Stimulated activated CD8-positive, alpha-beta memory T cell treated with anti-CD3 and anti-CD28 coated beads, Interleukin-2, amount 100 ng/mL, for 1 hour (primary cell): ENCODE data around the gene TLCD1.
A peak's percentile ranks its signal among the peaks of the same experiment; 100 is the strongest.
"Not testable (repeated sequence)": the region's sequence is repeated elsewhere in the genome, so short reads cannot be mapped to it uniquely, and the experiment has no call there.

Experiments used
- DNase-seq, 2 donors: peaks; one replicate each; pipeline ENCODE4 v3.0.0-alpha.2; 2020; ENCODE audit warnings: low read depth in 2 of 2

Gene TLCD1

GRCh38 chr17:28729950-28730330, 3.9 kb upstream of the TLCD1 start:
- DNase-seq: no peak

GRCh38 chr17:28728364-28729200, 2.5 kb upstream of the TLCD1 start, which contains the start of gene NEK8:
Gene NEK8, plus strand, starts transcription at chr17:28728788. Its CDS starts 26 bp downstream, at chr17:28728814.
- peak; percentile 97 for DNase-seq

DNA sequence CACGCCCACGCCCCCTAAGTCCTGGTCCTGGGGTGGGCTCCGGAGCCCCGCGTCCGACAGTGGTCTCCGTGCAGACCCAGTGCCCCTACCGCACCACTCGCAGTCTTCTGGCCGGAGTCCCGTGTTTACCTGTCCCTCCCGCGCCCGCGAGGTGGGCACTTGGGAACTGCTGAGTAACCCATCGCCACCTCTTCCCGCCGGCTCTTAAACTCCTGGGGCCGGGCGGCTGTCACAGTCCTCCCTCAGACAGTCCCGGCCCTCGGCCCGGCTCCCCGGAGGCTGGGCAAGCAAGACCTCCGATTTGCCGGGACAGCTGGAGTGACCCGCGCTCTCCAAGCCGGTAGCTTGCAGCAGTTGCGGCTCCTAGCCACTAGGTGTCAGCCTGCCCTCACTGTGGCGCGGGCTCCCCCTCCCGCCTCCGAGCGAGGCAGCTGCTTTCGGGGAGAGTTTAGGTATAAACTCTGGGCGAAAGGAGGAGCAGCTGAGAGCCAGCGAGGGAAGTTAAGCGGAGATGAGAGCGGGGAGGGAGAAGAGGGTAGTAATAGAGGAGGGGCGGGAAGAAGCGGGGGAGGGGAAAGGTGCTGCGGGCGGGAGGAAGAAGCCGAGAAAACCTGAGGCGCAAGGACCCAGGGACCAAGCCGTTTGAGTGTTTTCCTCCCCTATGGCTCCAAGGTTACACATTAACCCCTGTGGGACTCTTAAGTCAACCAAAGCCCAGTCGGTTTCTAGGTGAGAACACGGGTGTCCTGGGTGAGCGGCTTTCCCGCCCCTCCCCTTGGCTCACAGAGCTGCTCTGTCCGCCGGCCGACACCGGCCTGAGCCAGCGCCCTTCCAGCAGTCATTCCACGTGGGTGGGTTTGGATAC, 826 bp upstream of the TLCD1 start:
- DNase-seq: peak; percentile 76 to 81

GRCh38 chr17:28725660-28726225, 290 bp downstream of the TLCD1 start:
- no peak for DNase-seq

DNA sequence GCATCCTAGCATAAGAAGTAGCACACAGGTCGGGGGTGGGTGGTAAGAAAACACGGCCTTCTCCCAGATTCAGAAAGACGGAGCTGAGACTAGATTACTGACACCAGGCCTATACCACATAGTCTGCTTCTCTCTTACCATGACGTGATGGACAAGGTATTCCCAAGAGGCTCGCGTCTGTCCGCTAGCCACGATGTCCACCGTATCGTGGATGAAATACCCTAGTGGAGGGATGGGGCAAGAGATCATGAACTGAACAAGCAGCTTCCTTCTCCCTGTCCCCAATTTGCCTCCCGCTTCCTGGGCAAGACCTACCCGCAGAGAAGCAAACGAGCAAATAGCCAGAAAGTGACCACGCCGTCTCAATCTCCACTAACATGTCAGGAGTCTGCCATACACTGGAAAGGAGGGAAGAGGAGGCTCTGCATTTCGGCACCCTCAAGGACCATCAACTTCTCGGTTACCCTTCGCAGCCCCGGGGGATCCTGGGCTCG, 820 bp downstream of the TLCD1 start:
- no peak for DNase-seq

- DNase-seq: no peak
Observed at GRCh38 chr17:28724500-28725165, 1.4 kb downstream of the TLCD1 start.

DNA sequence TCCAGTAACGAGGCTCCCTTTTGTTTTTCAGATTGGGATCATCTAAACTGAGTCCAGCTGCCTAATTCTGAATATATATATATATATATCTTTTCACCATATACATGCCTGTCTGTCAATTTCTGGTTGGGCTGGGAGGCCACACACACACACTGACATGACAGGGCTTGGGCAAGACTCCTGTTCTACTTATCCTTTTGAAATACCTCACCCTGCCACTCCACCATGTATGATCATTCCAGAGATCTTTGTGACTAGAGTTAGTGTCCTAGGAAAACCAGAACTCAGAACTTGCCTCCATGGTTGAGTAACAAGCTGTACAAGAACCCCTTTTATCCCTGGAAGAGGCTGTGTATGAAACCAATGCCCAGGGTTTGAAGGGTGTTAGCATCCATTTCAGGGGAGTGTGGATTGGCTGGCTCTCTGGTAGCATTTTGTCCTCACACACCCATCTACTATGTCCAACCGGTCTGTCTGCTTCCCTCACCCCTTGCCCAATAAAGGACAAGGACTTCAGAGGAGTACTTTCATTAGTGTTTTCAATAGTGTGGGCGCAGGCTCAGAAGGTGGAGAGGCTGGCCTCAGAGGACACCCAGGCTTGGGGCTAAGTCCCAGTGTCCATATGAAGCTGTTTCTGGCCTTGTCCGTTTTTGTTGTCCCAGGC, 2.1 kb downstream of the TLCD1 start:
- DNase-seq: not testable (repeated sequence)

DNA sequence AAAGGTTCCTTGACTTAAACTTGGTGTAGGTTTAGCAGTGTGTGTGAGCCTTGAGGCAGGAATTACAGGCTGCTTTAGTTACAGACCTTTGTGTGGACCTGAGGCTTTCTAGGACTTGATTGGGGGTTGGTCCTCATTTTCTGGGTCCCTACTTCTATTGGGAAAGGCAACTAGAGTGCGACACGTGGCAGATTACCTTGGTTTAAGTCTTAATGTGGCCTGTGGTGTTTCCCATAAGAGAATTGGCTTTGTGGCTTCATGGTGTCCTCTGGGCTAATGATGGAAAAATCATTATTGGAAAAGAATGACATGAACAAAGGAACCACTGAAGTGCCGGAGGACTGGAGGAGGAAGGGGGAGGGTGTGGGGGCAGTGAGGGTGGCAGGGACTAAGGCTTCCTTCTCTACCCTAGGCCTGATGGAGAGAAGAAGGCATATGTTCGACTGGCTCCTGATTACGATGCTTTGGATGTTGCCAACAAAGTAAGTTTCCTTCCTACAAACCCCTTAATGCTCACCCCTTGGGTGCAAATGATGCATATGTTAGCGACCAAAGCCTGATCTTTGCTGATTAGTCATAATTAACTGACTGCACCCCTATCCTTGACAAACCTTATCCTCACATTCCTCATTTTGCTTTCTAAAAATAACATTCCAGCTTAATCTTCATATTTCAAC, 2.7 kb downstream of the TLCD1 start:
- no peak for DNase-seq

DNA sequence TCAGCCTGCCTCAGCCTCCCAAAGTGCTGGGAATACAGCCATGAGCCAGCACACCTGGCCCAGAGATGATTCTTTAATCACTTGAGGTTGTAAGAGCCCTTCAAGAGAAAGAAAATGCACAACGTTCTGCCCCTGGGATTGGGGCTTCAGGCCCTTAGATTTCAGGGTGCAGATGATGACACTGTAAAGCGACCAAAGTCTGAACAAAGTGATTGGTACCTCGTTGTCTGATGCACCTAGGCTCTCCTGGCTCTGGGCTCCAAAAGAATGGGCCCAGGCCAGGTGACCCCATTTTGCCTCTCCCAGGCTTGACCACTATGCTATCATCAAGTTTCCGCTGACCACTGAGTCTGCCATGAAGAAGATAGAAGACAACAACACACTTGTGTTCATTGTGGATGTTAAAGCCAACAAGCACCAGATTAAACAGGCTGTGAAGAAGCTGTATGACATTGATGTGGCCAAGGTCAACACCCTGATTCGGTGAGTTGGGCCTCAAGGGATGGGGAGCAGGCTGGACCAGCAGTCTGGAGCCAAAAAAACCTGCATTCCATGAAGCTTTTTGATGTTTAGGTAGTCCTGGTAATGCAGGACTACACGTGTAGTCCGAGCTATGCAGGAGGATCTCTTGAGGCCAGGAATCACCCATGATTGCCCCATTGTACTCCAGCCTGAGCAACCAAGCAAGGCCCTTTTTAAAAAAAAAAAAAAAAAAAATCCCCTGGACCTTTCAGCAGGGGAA, 3.4 kb downstream of the TLCD1 start:
- no peak for DNase-seq

- not testable (repeated sequence) for DNase-seq
Observed at GRCh38 chr17:28720997-28721329, 5.1 kb downstream of the TLCD1 start.

GRCh38 chr17:28720247-28720996, 5.6 kb downstream of the TLCD1 start:
- DNase-seq: no peak

- DNase-seq: no peak
Observed at GRCh38 chr17:28719021-28719433, 7.0 kb downstream of the TLCD1 start.

- DNase-seq: no peak
Observed at GRCh38 chr17:28718333-28719020, 7.6 kb downstream of the TLCD1 start.

- DNase-seq: no peak
Observed at GRCh38 chr17:28717578-28718332, 8.3 kb downstream of the TLCD1 start, which contains the start of gene RAB34. Gene RAB34, minus strand, starts transcription at chr17:28717868. Its CDS starts 602 bp downstream, at chr17:28717266.

DNA sequence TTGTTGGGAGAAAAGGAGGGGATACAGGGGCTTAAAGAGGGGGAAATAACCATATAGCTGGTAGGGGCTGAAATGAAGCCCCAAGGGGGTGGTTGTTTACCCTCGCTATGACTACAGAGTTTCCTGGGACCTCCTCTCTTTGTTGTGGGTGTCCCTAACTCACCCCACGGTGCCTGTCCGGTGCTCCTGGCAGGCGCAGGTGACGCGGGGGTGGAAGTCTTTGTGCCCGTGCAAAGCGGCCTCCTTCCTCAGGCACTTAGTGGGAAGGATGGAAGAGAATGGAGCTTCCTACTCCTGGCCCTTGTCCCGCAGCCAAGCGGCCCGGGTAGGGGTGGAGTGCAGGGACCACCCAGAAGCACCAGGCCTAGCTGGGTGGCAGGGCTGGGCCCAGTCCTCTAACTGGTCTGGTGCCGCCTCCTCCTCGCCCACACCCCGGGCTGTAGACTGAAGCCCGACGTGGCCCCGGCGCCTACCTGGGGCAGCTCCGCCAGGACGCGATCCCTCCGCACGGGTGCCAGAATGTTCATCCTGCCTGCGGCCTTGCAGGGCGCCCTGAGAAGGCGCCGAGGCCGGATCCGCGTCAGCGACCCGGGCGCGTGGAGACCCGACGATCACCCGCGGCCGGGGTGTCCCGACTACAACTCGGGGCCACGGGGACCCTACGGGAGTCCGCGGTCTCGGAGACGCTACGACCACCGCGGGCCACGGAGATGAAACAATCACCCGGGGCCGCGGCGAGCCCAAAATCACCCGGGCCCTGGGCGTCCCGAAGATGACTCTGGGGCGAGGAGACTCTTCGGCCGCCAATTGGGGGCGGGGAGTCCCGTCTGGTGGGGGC, 9.1 kb downstream of the TLCD1 start:
- DNase-seq: no peak

DNA sequence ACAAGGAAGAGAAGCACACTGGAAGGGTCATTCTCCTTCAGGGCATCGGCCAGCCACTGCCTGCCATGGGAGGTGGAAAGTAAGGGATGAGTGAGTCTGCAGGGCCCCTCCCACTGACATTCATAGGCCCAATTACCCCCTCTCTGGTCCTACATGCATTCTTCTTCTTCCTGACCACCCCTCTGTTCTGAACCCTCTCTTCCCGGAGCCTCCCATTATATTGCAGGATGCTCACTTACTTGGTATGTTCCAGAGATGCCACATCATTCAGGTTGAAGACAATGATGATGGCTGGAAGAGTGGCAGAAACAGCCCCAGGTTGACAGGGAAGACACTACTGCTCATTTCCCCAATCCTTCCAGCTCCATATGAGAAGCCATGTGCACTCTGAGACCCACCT, 10.8 kb downstream of the TLCD1 start:
- DNase-seq: no peak

GRCh38 chr17:28714281-28714680, 11.8 kb downstream of the TLCD1 start:
- no peak for DNase-seq
